Astrocyte of the hippocampus (primary cell): Measurements from ENCODE around the gene GAA.
A peak's percentile ranks its signal among the peaks of the same experiment; 100 is the strongest.

Source experiments
- DNase-seq: peaks from one replicate; pipeline ENCODE4 v3.0.0; 2011; ENCODE audit warnings: low read depth, low spot score

The GAA gene

DNA sequence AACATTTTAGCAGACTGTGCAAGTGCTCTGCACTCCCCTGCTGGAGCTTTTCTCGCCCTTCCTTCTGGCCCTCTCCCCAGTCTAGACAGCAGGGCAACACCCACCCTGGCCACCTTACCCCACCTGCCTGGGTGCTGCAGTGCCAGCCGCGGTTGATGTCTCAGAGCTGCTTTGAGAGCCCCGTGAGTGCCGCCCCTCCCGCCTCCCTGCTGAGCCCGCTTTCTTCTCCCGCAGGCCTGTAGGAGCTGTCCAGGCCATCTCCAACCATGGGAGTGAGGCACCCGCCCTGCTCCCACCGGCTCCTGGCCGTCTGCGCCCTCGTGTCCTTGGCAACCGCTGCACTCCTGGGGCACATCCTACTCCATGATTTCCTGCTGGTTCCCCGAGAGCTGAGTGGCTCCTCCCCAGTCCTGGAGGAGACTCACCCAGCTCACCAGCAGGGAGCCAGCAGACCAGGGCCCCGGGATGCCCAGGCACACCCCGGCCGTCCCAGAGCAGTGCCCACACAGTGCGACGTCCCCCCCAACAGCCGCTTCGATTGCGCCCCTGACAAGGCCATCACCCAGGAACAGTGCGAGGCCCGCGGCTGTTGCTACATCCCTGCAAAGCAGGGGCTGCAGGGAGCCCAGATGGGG, 3.1 kb downstream of the GAA start:
- DNase-seq = peak; percentile 37

DNA sequence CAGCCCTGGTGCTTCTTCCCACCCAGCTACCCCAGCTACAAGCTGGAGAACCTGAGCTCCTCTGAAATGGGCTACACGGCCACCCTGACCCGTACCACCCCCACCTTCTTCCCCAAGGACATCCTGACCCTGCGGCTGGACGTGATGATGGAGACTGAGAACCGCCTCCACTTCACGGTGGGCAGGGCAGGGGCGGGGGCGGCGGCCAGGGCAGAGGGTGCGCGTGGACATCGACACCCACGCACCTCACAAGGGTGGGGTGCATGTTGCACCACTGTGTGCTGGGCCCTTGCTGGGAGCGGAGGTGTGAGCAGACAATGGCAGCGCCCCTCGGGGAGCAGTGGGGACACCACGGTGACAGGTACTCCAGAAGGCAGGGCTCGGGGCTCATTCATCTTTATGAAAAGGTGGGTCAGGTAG, 3.6 kb downstream of the GAA start:
- no peak for DNase-seq

DNA sequence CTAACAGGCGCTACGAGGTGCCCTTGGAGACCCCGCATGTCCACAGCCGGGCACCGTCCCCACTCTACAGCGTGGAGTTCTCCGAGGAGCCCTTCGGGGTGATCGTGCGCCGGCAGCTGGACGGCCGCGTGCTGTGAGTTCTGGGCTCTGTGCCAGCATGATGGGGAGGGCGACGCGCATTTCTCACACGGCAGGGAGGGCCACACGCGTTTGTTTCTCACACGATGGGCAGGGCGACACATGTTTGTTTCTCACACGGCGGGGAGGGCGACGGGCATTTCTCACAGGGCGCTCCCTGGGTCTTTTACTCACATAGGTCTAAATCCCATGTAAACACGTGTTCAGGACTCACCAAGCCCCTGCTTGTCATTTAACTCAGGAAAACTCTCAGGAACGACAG, 4.4 kb downstream of the GAA start:
- DNase-seq = peak; percentile 39

DNA sequence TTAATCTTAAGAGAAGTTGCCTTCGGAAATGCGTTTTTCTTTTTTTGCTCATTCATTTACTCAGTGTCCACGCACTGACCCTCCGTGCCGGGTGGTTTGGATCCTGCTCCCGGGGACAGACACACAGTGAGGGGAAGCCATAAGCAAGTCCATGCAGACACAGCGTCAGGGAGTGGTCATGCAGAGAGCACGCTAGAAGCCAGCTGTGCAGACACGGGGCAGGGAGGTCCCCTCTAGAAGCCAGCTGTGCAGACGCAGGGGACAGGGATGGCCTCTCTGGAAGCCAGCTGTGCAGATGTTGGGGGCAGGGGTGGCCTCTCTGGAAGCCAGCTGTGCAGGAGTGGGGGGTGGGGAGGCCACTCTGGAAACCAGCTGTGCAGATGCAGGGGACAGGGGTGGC, 4.8 kb downstream of the GAA start:
- DNase-seq = no peak

DNA sequence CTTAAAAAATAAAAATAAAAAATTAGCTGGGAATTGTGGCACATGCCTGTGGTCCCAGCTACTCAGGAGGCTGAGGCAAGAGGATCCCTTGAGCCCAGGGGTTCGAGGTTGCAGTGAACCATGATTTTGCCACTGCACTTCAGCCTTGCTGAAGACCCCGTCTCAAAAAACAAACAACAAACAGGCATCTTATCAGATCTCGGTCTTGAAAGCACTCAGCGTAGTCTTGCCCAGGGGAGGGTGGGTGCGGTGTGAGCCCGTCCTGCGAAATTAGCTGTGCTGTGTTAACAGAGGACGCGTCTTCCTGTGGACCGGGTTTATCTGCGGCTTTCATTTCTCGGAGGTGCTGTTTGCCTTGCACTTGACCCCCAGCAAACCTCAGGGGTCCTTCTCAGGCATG, 5.4 kb downstream of the GAA start:
- no peak for DNase-seq

DNA sequence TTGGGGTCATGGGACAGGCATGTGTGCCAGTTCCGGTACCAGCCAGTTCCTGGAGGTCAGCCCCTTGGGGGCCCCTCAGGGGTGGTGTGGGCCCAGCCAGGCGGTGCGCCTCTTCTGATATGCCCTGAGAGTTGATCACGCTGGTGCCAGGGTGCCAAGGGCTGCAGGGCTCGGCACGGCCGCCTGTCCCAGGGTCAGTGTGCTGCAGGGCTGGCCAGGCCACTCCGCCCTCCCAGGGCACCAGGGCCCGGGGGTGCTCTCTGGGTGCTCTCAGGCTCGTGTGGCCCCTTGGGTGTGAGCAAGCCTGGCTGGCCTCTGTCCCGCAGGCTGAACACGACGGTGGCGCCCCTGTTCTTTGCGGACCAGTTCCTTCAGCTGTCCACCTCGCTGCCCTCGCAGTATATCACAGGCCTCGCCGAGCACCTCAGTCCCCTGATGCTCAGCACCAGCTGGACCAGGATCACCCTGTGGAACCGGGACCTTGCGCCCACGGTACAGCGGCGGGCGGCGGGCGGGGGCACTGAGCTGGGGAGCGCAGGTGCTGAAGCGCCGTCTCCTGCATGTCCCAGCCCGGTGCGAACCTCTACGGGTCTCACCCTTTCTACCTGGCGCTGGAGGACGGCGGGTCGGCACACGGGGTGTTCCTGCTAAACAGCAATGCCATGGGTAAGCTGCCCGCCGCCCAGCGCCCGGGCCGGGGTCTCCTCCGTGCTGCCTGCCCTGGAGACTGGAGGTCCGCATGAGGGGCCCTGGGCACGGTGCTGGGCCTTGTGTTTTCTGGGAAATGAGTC, 6.0 kb downstream of the GAA start:
- no peak for DNase-seq

DNA sequence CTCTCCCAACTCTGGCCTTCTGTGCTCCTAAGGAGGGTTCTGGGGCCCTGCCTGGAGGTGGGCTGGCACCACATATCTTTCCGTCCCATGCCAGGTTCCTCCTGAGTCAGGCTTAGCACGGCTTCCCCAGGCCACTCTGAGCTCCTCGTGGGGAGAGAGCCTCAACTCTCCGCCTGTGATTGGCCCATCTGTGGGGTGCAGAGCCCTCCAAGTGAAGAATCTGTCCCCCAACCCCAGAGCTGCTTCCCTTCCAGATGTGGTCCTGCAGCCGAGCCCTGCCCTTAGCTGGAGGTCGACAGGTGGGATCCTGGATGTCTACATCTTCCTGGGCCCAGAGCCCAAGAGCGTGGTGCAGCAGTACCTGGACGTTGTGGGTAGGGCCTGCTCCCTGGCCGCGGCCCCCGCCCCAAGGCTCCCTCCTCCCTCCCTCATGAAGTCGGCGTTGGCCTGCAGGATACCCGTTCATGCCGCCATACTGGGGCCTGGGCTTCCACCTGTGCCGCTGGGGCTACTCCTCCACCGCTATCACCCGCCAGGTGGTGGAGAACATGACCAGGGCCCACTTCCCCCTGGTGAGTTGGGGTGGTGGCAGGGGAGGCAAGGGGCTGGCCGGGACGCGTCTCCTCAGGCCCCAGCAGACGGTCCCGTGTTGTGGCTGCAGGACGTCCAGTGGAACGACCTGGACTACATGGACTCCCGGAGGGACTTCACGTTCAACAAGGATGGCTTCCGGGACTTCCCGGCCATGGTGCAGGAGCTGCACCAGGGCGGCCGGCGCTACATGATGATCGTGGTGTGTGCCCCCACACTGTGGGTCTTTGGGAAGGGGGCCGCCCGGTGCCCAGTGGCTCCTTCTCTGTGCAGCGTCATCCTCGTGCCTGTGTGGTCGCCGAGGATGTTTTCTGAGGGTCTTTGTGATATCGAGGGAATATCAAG, 6.9 kb downstream of the GAA start:
- no peak for DNase-seq

DNA sequence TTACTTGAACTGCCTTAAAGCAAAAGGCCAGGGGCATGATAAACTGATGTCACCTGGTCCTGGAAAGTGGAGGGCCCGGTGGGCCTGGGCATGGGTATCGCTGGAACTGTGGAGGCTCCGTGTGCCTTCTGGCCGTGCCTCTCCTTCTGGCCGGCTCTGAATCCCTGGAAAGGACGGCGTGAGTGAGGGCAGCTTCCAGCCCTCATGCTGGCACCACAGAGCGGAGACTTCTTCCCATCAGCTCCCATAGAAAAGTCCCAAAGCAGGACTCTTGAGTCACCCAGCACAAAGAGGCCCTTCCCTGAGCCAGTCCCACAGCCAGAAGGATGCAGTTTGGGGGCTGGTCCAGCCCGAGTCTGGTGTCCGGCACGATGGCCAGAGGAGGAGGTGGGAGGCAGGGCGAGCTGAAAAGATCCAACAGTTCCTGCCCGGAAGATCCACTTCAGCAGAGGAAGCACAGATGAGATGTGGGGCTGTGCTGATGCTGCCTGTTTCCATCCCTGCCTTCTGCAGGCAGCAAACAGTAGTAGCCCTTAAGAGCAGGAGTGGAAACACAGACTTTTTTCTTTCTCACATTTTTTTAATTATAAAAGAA, 7.8 kb downstream of the GAA start:
- no peak for DNase-seq

DNA sequence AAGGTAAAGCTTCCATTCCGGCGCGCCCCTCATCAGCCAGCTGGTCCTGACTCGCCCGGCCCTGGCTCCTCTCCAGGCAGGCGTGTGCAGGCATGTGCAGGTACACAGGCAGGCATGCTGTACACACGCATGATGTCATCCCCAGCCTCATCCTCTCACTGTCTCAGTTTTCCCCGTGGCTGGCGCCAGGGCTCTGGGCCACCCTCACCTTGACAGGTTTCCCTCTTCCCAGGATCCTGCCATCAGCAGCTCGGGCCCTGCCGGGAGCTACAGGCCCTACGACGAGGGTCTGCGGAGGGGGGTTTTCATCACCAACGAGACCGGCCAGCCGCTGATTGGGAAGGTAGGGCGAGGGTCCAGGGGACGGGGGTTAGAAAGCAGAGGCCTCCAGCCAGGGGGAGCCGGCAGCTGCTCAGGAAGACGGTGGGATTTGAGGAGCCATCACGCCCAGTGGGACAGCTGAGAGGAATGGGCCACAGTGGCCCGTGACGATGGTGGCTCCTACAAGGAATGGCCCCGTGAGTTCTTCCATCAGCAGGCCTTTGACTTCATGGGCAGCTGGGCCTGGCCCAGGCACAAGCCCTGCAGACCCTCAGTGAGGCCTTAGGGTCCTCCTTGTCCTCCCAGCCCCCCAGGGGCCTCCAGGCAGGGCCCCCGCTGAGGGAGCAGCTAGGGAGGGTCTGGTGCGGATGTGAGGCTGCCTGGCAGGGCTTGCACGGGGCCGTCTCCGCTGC, 8.5 kb downstream of the GAA start:
- no peak for DNase-seq

DNA sequence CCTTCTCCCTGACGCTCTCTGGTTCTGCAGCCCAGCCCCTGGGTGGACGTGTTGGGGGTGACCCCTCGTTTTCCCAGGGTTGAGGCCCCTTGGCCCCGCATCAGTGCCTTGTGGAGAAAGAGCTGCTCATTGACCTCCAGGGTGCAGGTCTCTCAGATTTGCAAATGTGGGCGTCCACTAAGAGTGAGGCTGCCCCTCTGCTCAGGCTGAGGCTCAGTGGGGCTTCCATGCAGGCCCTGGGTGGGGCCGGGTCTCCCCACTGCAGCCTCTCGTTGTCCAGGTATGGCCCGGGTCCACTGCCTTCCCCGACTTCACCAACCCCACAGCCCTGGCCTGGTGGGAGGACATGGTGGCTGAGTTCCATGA, 9.0 kb downstream of the GAA start:
- no peak for DNase-seq

DNA sequence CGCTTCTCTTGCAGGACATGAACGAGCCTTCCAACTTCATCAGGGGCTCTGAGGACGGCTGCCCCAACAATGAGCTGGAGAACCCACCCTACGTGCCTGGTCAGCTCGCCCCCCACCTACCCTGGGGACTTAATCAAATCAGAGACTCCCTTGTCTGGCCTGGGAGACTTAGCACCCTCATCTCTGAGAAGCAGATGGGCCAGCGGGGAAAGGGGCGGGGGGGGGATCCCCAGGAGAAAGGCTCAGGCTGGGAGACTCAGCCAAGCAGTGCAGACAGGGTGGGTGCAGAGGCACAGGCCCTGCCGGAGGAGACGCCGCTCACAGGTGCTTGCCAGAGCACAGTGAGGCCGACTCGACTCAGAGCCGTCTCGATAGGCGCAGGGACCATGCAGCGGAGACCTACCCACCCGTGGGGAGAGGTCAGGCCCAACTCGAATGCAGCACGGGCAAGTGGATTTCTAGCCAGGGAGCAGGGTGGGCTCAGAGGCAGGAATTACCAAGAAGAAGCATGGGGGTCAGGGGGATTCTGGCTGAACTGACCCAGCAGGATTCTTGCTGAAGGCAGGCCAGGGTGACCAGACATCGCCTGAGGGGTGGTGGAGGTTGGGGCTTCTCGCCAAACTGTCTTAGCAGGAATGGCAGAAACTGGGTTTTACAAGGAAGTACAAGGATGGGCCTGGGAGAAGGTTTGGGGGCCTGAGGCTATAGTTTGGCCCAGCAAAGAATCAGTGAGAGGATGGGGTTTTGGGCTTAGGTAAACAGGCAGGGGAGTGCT, 9.7 kb downstream of the GAA start:
- DNase-seq = no peak

DNA sequence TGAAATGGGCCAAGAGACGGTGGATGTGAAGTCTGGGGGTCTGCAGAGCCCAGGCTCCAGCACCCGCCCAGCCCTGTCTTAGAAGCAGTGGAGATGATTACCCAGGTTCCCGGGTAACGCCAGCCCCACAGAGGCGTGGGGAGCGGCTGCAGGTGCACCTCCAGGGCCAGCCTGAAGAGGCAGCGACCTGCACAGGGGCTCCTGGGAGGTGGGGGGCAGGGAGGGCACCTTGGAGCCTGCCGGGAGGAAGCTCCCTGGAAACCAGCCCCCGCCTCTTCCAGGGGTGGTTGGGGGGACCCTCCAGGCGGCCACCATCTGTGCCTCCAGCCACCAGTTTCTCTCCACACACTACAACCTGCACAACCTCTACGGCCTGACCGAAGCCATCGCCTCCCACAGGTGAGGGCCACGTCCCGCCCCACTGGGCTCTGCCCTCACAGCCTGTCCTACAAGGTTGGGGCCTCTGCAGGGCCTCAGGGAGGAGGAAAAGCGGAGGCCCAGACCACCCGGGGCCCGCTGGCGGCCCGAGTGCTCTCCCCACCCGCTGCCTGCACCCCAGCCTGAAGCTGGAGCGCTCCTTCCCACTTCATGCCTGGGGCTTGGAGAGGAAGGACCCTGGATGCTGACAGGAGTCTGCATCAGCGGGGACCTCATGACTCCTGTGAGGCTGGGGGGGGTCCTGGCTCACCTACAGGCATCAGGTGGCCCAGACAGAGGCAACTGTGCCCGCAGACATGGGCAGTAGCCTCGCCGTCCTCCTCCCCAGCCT, 10.5 kb downstream of the GAA start:
- no peak for DNase-seq

DNA sequence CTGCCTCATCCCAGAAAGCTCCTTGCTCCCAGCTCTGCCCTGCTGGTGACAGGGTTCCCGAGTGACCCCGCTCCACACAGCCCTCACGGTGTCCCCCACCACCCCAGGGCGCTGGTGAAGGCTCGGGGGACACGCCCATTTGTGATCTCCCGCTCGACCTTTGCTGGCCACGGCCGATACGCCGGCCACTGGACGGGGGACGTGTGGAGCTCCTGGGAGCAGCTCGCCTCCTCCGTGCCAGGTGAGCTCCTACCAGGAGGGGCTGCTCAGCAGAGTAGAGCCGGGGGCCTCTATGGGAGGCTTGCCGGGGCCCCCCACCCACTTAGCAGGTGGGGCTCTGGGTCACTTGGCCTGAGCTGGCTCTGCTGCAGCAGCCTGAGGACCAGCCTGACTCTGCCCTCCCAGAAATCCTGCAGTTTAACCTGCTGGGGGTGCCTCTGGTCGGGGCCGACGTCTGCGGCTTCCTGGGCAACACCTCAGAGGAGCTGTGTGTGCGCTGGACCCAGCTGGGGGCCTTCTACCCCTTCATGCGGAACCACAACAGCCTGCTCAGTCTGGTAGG, 11.2 kb downstream of the GAA start:
- no peak for DNase-seq

DNA sequence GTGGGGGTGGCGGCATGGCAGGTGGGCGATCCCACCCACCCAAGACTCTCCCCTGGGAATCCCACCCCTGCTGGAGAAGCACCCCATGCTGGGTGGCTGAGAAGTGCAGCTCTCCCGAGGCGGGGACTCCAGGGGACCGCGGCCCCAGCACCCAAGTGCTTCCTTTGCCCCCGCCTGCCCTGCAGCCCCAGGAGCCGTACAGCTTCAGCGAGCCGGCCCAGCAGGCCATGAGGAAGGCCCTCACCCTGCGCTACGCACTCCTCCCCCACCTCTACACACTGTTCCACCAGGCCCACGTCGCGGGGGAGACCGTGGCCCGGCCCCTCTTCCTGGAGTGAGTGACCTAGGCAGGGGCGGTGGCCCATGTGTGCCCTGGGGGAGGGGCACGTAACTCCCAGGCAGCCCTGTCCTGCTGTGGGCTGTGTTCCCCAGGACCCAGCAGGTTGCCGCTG, 11.7 kb downstream of the GAA start:
- no peak for DNase-seq

DNA sequence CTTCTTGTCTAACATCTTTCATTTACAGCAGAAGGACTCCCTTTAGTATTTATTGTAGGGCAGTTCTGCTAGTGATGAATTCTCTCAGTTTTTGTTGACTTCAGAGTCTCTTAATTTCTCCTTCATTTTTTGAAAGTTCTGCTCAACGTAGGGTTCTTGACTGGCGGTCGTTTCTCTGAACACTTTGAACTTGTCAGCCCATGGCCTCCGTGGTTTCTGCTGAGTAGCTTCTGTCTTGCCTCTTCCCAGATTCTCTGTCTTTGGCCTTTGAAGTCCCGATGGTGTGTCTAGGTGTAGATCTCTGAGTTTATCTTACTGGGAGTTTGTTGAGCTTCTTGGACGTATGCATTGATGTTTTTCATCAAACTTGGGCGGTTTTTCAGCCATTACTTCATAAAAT, 13.4 kb downstream of the GAA start:
- DNase-seq = no peak

DNA sequence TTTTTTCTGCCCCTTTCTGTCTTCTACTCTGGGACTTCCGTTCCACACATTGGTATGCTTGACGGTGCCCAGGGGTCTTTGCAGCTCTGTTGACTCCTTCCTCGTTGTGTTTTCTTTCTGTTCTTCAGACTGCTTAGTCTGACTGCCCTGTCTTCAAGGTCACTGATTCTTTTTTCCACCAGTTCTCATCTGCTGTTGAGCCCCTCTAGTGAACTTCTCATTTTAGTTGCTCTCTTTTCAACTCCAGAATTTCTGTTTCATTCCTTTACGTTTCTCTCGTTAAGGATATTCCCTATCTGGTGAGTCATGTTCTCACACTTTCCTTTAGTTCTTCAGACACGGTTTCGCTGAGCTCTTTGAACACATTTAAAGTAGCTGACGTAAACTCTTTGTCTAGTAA, 13.8 kb downstream of the GAA start:
- no peak for DNase-seq

DNA sequence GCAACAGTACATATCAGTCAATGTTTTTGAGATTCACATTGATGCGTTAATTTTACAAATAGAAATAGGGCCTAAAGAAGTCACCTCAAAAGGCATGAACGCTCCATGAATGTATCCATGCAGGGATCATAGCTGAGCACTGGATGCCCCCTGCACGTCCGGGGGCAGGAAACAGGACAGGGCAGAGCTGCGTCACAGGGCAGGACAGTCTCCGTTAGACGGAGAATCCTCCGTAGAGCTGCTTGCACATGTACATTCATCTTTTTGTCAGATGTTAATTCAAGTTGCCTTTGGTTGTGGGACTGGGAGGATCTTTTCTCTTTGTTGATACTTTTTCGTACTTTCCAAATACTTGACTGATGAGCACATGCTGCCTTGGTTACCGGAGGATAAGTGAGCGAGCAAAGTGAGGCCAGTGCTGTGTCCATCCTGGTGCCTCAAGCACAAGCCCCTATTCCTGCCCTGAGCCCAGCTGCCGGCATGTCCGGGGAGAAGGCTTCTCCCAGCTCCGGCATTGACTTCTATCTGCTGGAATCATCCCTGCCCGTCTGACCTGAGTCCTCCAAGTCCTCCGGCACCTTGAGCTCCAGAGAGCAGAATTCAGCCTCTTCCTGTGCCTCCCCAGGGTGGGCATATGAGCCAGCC, 15.0 kb downstream of the GAA start:
- DNase-seq = no peak

DNA sequence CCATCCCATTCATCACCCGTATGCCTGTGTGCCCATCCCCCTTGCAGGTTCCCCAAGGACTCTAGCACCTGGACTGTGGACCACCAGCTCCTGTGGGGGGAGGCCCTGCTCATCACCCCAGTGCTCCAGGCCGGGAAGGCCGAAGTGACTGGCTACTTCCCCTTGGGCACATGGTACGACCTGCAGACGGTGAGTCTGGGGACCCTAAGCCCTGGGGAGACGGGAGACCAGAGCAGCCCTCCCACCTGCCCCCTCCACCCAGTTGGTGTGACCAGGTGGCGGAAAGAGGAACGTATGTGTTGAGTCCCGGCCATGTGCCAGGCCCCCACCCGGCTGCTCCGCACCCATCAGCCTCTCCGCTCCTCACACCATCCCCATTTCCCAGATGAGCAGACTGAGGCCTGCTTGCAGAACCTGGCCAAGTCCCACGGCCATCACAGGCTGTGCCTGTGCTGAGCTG, 15.6 kb downstream of the GAA start:
- no peak for DNase-seq
